ENCODE results near the gene TNK2. TPM values are rescaled to one million over a fixed set of nuclear protein-coding genes. Genes with fewer than 3 reads are reported as not detected.
"Not testable (repeated sequence)": the region's sequence is repeated elsewhere in the genome, so short reads cannot be mapped to it uniquely, and the experiment has no call there.

Gene TNK2
- total and polyA plus RNA-seq, 2 donors (not counting 1 experiment from before 2014, with no cell fraction given) = 131 to 198 TPM

GRCh38 chr3:195863121-195864061, 45.0 kb downstream of the TNK2 start:
- no peaks in the 10 kb centered on the region for H3K79me2 ChIP-seq (ENCODE audit: control insufficient read depth, insufficient read depth, low read length)
- no peaks in the 10 kb centered on the region for H3K9me3 Mint-ChIP-seq (ENCODE audit: insufficient read depth)
- intact Hi-C loops (cut with micrococcal nuclease) = loop anchor here (1.0 kb wide), 2 partner anchors 31 to 52 kb away; no protein-coding TSS in a partner anchor
- no peaks in the 10 kb centered on the region for H3K27me3 Mint-ChIP-seq
- no peak overlapping the region for H2AFZ ChIP-seq (ENCODE audit: insufficient read depth, low read depth, low read length, poor library complexity, severe bottlenecking)
- peaks cover 0 to 7% of the 10 kb centered on the region in 2 donors for H3K4me1 ChIP-seq (ENCODE audit: control insufficient read depth in 2 of 2, insufficient read depth in 2 of 2, low read length in 2 of 2)
- no peak overlapping the region for H3K4me3 ChIP-seq (ENCODE audit: control extremely low read depth in 1 of 5, extremely low read depth in 1 of 5, insufficient read depth in 1 of 5, low read depth in 2 of 5, low read length in 4 of 5)
- H3K27ac ChIP-seq (ENCODE audit: low read length in 2 of 2) = no peak overlapping the region
- H3K9ac ChIP-seq (ENCODE audit: low read length) = no peak overlapping the region
- no peak overlapping the region for H3K4me2 ChIP-seq (replicated peaks; ENCODE audit: low read depth, low read length, poor library complexity, severe bottlenecking)
- peaks cover 11% of the 10 kb centered on the region for H3K4me1 Mint-ChIP-seq
- ChIA-PET CTCF (interaction anchor here (0.7 to 9.5 kb wide), 9 partner anchors 10 to 50 kb away, joined by 3 to 233 read pairs (median 4); partner anchors contain the start of gene TNK2), POLR2A (no interaction called here)
- no peak overlapping the region for H3K4me3 Mint-ChIP-seq
- DNase-seq (peak; percentile 73), ATAC-seq (ENCODE audit: low read depth) (peak; percentile 82)
- H4K20me1 ChIP-seq (ENCODE audit: control insufficient read depth, insufficient read depth, low read length, poor library complexity, severe bottlenecking) = peaks cover 11% of the 10 kb centered on the region
- WGBS (ENCODE audit: insufficient coverage) = 72% methylated on average over 26 of the region's 30 CpGs
- no peaks in the 10 kb centered on the region for H3K9me3 ChIP-seq (ENCODE audit: control extremely low read depth in 1 of 3, control insufficient read depth in 2 of 3, insufficient read depth in 1 of 3, low read length in 2 of 3)
- no peak for TF ChIP-seq EZH2 (IDR thresholded peaks at IDR 0.05; ENCODE audit: borderline replicate concordance, insufficient read depth, low read depth, low read length, poor library complexity, severe bottlenecking)
- peak; percentile 90 for TF ChIP-seq CTCF (IDR thresholded peaks at IDR 0.05)
- peaks cover 0 to 3% (median 0%) of the 10 kb centered on the region in 4 experiments for H3K27me3 ChIP-seq (replicated peaks in 1 of 4; ENCODE audit: control extremely low read depth in 1 of 4, control insufficient read depth in 3 of 4, insufficient read depth in 4 of 4, low read length in 3 of 4)
- peaks cover 0 to 25% of the 10 kb centered on the region in 2 experiments for H3K36me3 ChIP-seq (replicated peaks in 1 of 2; ENCODE audit: control extremely low read depth in 1 of 2, control insufficient read depth in 1 of 2, extremely low read depth in 1 of 2, insufficient read depth in 2 of 2, low read length in 1 of 2)
- peak overlapping the region; percentile 26 for H3K27ac Mint-ChIP-seq

DNA sequence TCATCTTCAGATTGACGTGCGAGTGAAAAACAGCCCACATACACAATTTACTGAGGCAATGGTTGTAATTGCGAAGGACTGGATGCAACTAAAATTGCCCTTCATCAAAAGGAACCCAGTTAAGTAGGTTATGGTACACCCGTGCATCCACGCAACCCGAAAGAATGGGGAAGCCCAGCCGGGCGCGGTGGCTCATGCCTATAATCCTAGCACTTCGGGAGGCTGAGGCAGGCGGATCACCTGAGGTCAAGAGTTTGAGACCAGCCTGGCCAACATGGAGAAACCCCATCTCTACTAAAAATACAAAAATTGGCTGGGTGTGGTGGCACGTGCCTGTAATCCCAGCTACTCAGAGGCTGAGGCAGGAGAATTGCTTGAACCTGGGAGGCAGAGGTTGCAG, 46.0 kb downstream of the TNK2 start:
- H3K4me2 ChIP-seq (replicated peaks; ENCODE audit: low read depth, low read length, poor library complexity, severe bottlenecking); intact Hi-C loops (cut with micrococcal nuclease): not testable (repeated sequence)
- POLR2A ChIA-PET = interaction anchor here (1.7 kb wide), 1 partner anchor 45 kb away, joined by 7 read pairs; no protein-coding TSS in a partner anchor

More for the DNA sequence above, 46.0 kb downstream of the TNK2 start:
- H3K4me3 ChIP-seq (ENCODE audit: control extremely low read depth in 1 of 5, extremely low read depth in 1 of 5, insufficient read depth in 1 of 5, low read depth in 2 of 5, low read length in 4 of 5); ATAC-seq (ENCODE audit: low read depth); H3K9ac ChIP-seq (ENCODE audit: low read length); H3K4me3 Mint-ChIP-seq; H4K20me1 ChIP-seq (ENCODE audit: control insufficient read depth, insufficient read depth, low read length, poor library complexity, severe bottlenecking); H3K79me2 ChIP-seq (ENCODE audit: control insufficient read depth, insufficient read depth, low read length); H3K9me3 ChIP-seq (ENCODE audit: control extremely low read depth in 1 of 3, control insufficient read depth in 2 of 3, insufficient read depth in 1 of 3, low read length in 2 of 3); H3K27ac Mint-ChIP-seq; DNase-seq; H3K27me3 ChIP-seq (replicated peaks in 1 of 4; ENCODE audit: control extremely low read depth in 1 of 4, control insufficient read depth in 3 of 4, insufficient read depth in 4 of 4, low read length in 3 of 4); H3K27ac ChIP-seq (ENCODE audit: low read length in 2 of 2); H2AFZ ChIP-seq (ENCODE audit: insufficient read depth, low read depth, low read length, poor library complexity, severe bottlenecking); H3K27me3 Mint-ChIP-seq; H3K9me3 Mint-ChIP-seq (ENCODE audit: insufficient read depth); H3K4me1 ChIP-seq (ENCODE audit: control insufficient read depth in 2 of 2, insufficient read depth in 2 of 2, low read length in 2 of 2): not testable (repeated sequence)
- H3K4me1 Mint-ChIP-seq = peaks cover 11% of the 10 kb centered on the region
- H3K36me3 ChIP-seq (replicated peaks in 1 of 2; ENCODE audit: control extremely low read depth in 1 of 2, control insufficient read depth in 1 of 2, extremely low read depth in 1 of 2, insufficient read depth in 2 of 2, low read length in 1 of 2) = peaks cover 0 to 22% of the 10 kb centered on the region in 2 experiments
- 98% methylated on average over 7 of the region's 12 CpGs for WGBS (ENCODE audit: insufficient coverage)
- CTCF ChIA-PET = interaction anchor here (0.8 to 9.5 kb wide), 11 partner anchors 10 to 60 kb away, joined by 3 to 233 read pairs (median 5); no protein-coding TSS in a partner anchor
